BLaER1 (cell line): ENCODE results near the gene KIF17.

Experiments
- H3K27ac ChIP-seq: shearing (Covaris generic); formaldehyde crosslinking; 2 replicates; pipeline ENCODE4 v1.8.1; 2022
- H3K27me3 ChIP-seq: shearing (Covaris generic); formaldehyde crosslinking; 2 replicates; pipeline ENCODE4 v1.8.1; 2022
- H3K36me3 ChIP-seq: shearing (Covaris generic); formaldehyde crosslinking; 2 replicates; pipeline ENCODE4 v1.8.1; 2022
- H3K4me1 ChIP-seq: shearing (Covaris generic); formaldehyde crosslinking; 2 replicates; pipeline ENCODE4 v1.8.1; 2022
- H3K4me2 ChIP-seq: shearing (Covaris generic); formaldehyde crosslinking; 2 replicates; pipeline ENCODE4 v1.8.1; 2022
- H3K4me3 ChIP-seq: shearing (Covaris generic); formaldehyde crosslinking; 2 replicates; pipeline ENCODE4 v1.8.1; 2022
- H3K9ac ChIP-seq: shearing (Covaris generic); formaldehyde crosslinking; 2 replicates; pipeline ENCODE4 v1.8.1; 2022
- H3K9me3 ChIP-seq: shearing (Covaris generic); formaldehyde crosslinking; 2 replicates; pipeline ENCODE4 v1.8.1; 2022
- H4K20me1 ChIP-seq: shearing (Covaris generic); formaldehyde crosslinking; 2 replicates; pipeline ENCODE4 v1.8.1; 2022
- Cebpa-rat ChIP-seq: shearing (Covaris generic); IDR thresholded peaks from 2 replicates; pipeline ENCODE4 v1.8.1; 2022

The KIF17 gene

GRCh38 chr1:20634594-20635084 lies 83.2 kb downstream of the KIF17 start:
- Histone ChIP-seq H3K9ac (peak overlapping the region; percentile 87), H4K20me1 (peaks cover 4% of the 10 kb centered on the region; the same call in 1 of the 2 replicates), H3K4me3 (peak overlapping the region; percentile 100), H3K27me3 (no peaks in the 10 kb centered on the region), H3K36me3 (peaks cover 12% of the 10 kb centered on the region), H3K4me1 (peaks cover 11% of the 10 kb centered on the region), H3K27ac (no peak overlapping the region), H3K4me2 (peak overlapping the region; percentile 98), H3K9me3 (peaks cover 5% of the 10 kb centered on the region)
- no peak for TF ChIP-seq Cebpa-rat

DNA sequence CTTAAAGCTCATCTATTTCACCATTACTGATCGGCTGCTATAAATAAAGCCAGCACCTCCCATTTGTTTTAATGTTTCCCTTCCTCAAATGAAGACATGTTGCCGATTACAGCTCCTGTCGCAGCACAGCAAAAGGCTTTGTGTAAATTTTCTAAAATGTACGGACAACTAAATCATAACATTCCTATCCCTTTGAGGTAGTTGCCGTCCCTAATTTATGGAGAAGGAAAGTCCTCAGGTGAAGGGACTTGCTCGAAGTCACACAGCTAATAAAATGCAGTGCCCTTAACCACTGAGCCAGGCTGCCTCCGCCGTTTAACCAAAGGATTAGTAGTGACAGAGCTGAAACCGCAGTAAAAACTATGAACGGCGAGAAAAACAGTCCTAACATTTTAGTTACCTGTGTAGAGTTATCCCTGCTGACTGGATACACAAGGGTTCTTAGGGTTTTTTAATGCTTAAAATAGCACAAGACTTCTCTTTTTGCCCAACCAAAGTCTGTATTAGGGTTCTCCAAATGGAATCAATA lies 83.7 kb downstream of the KIF17 start:
- Histone ChIP-seq H3K4me3 (peak overlapping the region; percentile 100), H3K9ac (peak overlapping the region; percentile 87; the same call in 1 of the 2 replicates), H4K20me1 (peaks cover 4% of the 10 kb centered on the region; the same call in 1 of the 2 replicates), H3K27me3 (no peaks in the 10 kb centered on the region), H3K36me3 (peaks cover 12% of the 10 kb centered on the region), H3K9me3 (peaks cover 10% of the 10 kb centered on the region), H3K4me1 (peaks cover 11% of the 10 kb centered on the region), H3K27ac (no peak overlapping the region; the same call in 1 of the 2 replicates), H3K4me2 (peak overlapping the region; percentile 98)
- TF ChIP-seq Cebpa-rat: no peak

DNA sequence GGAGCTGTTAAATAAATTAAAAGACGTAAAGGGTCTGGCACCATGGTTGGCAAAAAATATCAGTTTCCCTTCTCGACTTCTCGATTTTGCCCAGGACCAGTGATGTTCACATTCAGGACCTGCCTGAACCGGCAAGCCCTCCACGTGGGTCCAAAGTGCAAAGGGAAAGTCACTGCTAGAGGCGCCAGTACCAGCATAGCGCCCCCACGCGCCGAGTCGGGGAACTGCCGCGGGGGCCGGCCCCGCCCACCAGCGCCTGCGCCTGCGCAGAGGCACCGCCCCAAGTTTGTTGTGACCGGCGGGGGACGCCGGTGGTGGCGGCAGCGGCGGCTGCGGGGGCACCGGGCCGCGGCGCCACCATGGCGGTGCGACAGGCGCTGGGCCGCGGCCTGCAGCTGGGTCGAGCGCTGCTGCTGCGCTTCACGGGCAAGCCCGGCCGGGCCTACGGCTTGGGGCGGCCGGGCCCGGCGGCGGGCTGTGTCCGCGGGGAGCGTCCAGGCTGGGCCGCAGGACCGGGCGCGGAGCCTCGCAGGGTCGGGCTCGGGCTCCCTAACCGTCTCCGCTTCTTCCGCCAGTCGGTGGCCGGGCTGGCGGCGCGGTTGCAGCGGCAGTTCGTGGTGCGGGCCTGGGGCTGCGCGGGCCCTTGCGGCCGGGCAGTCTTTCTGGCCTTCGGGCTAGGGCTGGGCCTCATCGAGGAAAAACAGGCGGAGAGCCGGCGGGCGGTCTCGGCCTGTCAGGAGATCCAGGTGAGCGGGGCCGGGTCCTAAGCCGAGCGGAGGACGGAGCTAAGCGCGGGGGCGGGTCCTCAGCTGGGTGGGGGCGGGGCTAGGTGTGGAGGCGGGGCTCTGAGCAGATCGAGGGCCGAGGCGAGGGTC lies 84.4 kb downstream of the KIF17 start, which contains the start of gene PINK1:
PINK1 (plus strand) TSS at position 269 of the 875 bp plus-strand sequence; CDS start at position 360, 91 bp downstream.
- no peaks in the 10 kb centered on the region for H3K27me3 ChIP-seq

GRCh38 chr1:20632386-20632785 lies 85.4 kb downstream of the KIF17 start:
- Histone ChIP-seq H3K4me2 (no peak overlapping the region), H3K27ac (no peak overlapping the region), H3K27me3 (no peaks in the 10 kb centered on the region), H3K4me3 (no peak overlapping the region), H3K9ac (no peak overlapping the region), H4K20me1 (peaks cover 4% of the 10 kb centered on the region; the same call in 1 of the 2 replicates), H3K9me3 (peaks cover 25% of the 10 kb centered on the region), H3K4me1 (peaks cover 11% of the 10 kb centered on the region), H3K36me3 (no peaks in the 10 kb centered on the region)
- TF ChIP-seq Cebpa-rat: no peak

More for the DNA sequence above, 84.4 kb downstream of the KIF17 start, which contains the start of gene PINK1:
- Histone ChIP-seq H3K4me1 (peaks cover 11% of the 10 kb centered on the region), H3K9ac (peak within 1 kb of the TSS; percentile 87), H3K4me3 (peak within 1 kb of the TSS; percentile 100), H3K36me3 (peaks cover 9% of the 10 kb centered on the region), H3K9me3 (peaks cover 17% of the 10 kb centered on the region), H3K4me2 (peak within 1 kb of the TSS; percentile 98), H4K20me1 (peaks cover 4% of the 10 kb centered on the region; the same call in 1 of the 2 replicates), H3K27ac (peak within 1 kb of the TSS; percentile 81)
- TF ChIP-seq Cebpa-rat: no peak

GRCh38 chr1:20630729-20631128 lies 87.1 kb downstream of the KIF17 start:
- H3K9me3 ChIP-seq: peaks cover 25% of the 10 kb centered on the region
- H3K27me3 ChIP-seq: no peaks in the 10 kb centered on the region
- no peak overlapping the region for H3K4me2 ChIP-seq
- H3K9ac ChIP-seq: no peak overlapping the region
- TF ChIP-seq Cebpa-rat: no peak
- H3K36me3 ChIP-seq: no peaks in the 10 kb centered on the region
- peaks cover 4% of the 10 kb centered on the region; the same call in 1 of the 2 replicates for H4K20me1 ChIP-seq
- no peak overlapping the region for H3K4me3 ChIP-seq
- H3K4me1 ChIP-seq: peaks cover 11% of the 10 kb centered on the region
- no peak overlapping the region for H3K27ac ChIP-seq

DNA sequence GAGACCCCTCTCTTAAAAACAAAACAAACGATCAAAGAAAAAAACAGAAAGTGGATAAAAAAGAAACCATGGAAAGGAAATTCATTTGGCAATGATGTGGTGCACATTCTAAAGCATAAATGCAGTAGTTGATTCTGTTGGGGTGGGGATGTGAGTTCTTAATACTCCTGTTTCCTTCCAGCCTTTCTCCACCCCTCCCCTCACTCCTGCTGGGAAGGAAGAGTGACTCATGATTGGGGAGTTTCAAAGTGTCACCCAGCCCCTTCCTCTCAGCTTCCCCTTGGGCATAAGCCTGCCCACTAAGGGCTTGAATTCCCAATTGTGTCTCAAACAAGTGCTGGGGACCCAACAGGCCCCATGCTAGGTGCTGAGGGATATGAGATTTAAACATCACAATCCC lies 91.3 kb downstream of the KIF17 start:
- Histone ChIP-seq H3K36me3 (no peaks in the 10 kb centered on the region), H3K27me3 (no peaks in the 10 kb centered on the region), H4K20me1 (no peaks in the 10 kb centered on the region), H3K9ac (no peak overlapping the region), H3K4me3 (no peak overlapping the region), H3K9me3 (peaks cover 25% of the 10 kb centered on the region), H3K4me1 (no peaks in the 10 kb centered on the region), H3K4me2 (no peak overlapping the region), H3K27ac (no peak overlapping the region)
- TF ChIP-seq Cebpa-rat: no peak

DNA sequence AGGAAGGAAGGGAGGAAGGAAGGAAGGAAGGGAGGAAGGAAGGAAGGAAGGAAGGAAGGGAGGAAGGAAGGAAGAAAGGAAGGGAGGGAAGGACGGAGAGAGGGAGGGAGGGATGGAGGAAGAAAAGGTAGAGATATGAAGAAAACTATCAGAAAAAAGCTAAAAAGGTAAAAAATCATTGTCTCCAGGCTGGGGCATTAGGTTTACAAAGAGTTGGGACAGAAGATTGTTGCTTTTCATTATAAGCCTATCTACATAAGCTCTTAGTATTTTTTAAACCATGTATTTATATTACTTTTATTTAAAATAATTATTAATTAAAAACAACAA lies 91.7 kb downstream of the KIF17 start:
- H3K9me3 ChIP-seq: peaks cover 25% of the 10 kb centered on the region
- no peak overlapping the region for H3K27ac ChIP-seq
- H3K4me1 ChIP-seq: no peaks in the 10 kb centered on the region
- H3K36me3 ChIP-seq: no peaks in the 10 kb centered on the region
- H3K9ac ChIP-seq: no peak overlapping the region
- no peak for TF ChIP-seq Cebpa-rat
- no peak overlapping the region for H3K4me2 ChIP-seq
- no peaks in the 10 kb centered on the region for H4K20me1 ChIP-seq
- no peaks in the 10 kb centered on the region for H3K27me3 ChIP-seq
- H3K4me3 ChIP-seq: no peak overlapping the region

GRCh38 chr1:20625176-20626097 lies 92.4 kb downstream of the KIF17 start:
- Histone ChIP-seq H3K4me3 (no peak overlapping the region), H3K9ac (no peak overlapping the region), H3K27ac (no peak overlapping the region), H3K27me3 (no peaks in the 10 kb centered on the region), H3K4me1 (no peaks in the 10 kb centered on the region), H3K9me3 (peaks cover 25% of the 10 kb centered on the region), H4K20me1 (no peaks in the 10 kb centered on the region), H3K4me2 (no peak overlapping the region), H3K36me3 (no peaks in the 10 kb centered on the region)
- no peak for TF ChIP-seq Cebpa-rat

DNA sequence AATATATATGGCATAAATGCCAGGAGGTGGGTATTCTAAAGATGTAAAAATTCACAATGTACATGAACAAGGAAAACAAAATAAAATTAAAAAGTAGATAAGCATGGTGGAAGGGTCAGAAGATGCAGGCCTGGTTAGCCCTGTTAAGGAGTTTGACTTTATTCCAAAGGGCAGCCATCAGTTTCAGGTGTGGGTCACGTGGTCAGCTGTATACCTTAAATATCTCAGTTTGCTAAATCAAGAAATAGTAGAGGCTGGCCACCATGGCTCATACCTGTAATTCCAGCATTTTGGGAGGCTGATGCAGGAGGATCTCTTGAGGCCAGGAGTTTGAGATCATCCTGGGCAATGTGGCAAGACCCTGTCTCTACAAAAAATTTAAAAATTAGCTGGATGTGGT lies 93.1 kb downstream of the KIF17 start:
- no peaks in the 10 kb centered on the region for H3K27me3 ChIP-seq
- H4K20me1 ChIP-seq: no peaks in the 10 kb centered on the region
- TF ChIP-seq Cebpa-rat: no peak
- H3K27ac ChIP-seq: no peak overlapping the region
- peaks cover 20% of the 10 kb centered on the region for H3K9me3 ChIP-seq
- no peaks in the 10 kb centered on the region for H3K36me3 ChIP-seq
- H3K4me1 ChIP-seq: no peaks in the 10 kb centered on the region
- H3K9ac ChIP-seq: no peak overlapping the region
- H3K4me2 ChIP-seq: no peak overlapping the region
- H3K4me3 ChIP-seq: no peak overlapping the region
